ENCODE results near the gene ZNF878.

ZNF878 gene

GRCh38 chr19:12055784-12056183 is 3.0 kb upstream of the ZNF878 start:
- TF ChIP-seq CTCF (IDR thresholded peaks at IDR 0.05; ENCODE audit: insufficient read depth, missing control alignments): no peak
- DNase-seq (ENCODE audit: insufficient read length, low spot score) (no peak), FAIRE-seq (no peak)

- DNase-seq (ENCODE audit: insufficient read length, low spot score): no peak
- FAIRE-seq: no peak
- TF ChIP-seq CTCF (IDR thresholded peaks at IDR 0.05; ENCODE audit: insufficient read depth, missing control alignments): no peak
Observed at GRCh38 chr19:12052091-12052496, 667 bp downstream of the ZNF878 start.

- TF ChIP-seq CTCF (IDR thresholded peaks at IDR 0.05; ENCODE audit: insufficient read depth, missing control alignments): no peak
- FAIRE-seq (no peak), DNase-seq (ENCODE audit: insufficient read length, low spot score) (no peak)
Observed at GRCh38 chr19:12047868-12048267, 4.9 kb downstream of the ZNF878 start.

- no peak for FAIRE-seq
- no peak for DNase-seq (ENCODE audit: insufficient read length, low spot score)
- TF ChIP-seq CTCF (IDR thresholded peaks at IDR 0.05; ENCODE audit: insufficient read depth, missing control alignments): no peak
Observed at GRCh38 chr19:12043752-12044422, 8.9 kb downstream of the ZNF878 start.

- FAIRE-seq (no peak), DNase-seq (ENCODE audit: insufficient read length, low spot score) (no peak)
- TF ChIP-seq CTCF (IDR thresholded peaks at IDR 0.05; ENCODE audit: insufficient read depth, missing control alignments): no peak
Observed at GRCh38 chr19:12042893-12043292, 9.9 kb downstream of the ZNF878 start.

GRCh38 chr19:12035220-12036172 is 17.3 kb downstream of the ZNF878 start, which contains the start of gene ZNF433:
ZNF433 (minus strand) TSS chr19:12035679; CDS start chr19:12035539, 140 bp downstream.
- DNase-seq (ENCODE audit: insufficient read length, low spot score) (peak; percentile 96), FAIRE-seq (no peak)
- TF ChIP-seq CTCF (IDR thresholded peaks at IDR 0.05; ENCODE audit: insufficient read depth, missing control alignments): no peak

Measured in D721Med (cell line).